ENCODE results near the gene SLC44A3. TPM values are rescaled to one million over a fixed set of nuclear protein-coding genes. Genes with fewer than 3 reads are reported as not detected.
A peak's percentile ranks its signal among the peaks of the same experiment; 100 is the strongest.

SLC44A3 gene
- total RNA-seq, 2 experiments from 2014 or later: not detected

DNA sequence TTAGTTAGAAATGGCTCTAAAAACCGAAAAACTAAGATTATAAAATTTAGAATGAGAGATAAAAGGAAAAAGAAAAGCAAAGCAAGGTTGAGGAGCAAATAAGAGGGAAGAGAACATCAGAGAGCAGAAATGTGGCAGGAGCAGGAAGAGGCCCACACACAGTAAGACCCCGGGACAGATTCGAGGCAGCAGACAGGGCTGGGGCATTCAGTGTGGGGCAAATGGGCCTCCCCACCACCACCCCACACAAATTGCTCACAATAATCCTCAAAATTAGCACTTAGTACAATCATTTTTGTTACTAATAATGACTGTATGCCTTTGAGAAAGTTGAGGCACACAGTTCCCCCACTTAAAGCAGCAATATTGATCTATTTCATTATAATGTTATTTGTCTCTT lies 17.1 kb upstream of the SLC44A3 start:
- intact Hi-C loops (cut with DNase I, micrococcal nuclease): loop anchor here in 1 of 2 experiments (10.0 kb wide), 1 partner anchor 278 kb away; no protein-coding TSS in a partner anchor
- DNase-seq: no peak
- H3K27me3 Mint-ChIP-seq: peaks cover 4% of the 10 kb centered on the region
- no peak for ATAC-seq
- no peak overlapping the region for H3K27ac Mint-ChIP-seq
- no peak overlapping the region for H3K4me3 Mint-ChIP-seq
- no peaks in the 10 kb centered on the region for H3K36me3 Mint-ChIP-seq (ENCODE audit: low read depth)
- peaks cover 13% of the 10 kb centered on the region for H3K4me1 Mint-ChIP-seq
- CTCF ChIA-PET: interaction anchor here (1.0 to 6.7 kb wide), 7 partner anchors 15 to 777 kb away, joined by 3 to 58 read pairs (median 4); no protein-coding TSS in a partner anchor
- POLR2A ChIA-PET: no interaction called here
- no peaks in the 10 kb centered on the region for H3K9me3 Mint-ChIP-seq (ENCODE audit: low read depth)

DNA sequence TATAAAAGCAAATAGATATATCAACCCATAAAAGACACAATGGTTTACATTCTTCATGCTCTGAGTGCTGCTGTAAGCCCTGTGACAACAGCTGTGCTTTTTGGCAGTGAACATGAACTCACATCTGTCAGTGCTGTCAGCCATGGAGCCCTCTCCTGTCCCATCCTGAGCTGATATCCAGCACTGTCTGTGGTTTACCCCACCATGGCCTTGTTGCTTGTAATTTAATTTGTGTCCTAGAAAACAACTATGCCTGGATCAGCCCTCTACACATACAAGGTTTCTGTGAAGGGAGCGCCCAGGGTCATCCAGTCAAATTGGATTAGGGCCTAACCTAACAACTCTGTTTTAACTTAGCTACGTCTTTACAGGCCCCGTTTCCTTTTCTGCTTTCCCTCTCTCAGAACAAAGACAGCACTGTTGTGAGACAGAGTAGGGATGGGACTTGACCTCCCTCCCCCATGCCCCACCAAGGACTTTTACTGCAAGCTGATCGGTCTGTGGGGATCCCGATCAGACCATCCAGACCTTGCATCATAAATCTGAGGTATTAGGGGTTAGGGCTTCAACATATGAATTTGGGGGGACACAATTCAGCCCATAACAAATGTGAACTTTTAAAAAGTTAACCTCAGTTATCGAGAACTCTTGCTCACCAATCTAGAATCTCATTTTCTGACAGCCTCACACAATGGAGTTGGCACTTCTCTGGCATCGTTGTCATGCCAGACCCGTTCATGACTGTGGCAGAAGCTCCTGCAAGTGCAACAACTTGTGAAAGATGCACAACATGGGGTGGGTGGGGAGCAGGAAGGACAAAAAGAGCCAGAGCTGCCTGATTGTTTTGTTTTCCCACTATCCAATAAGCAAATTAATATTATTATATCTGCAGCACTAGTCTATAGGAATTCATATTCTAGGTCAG lies 16.4 kb upstream of the SLC44A3 start:
- no peak overlapping the region for H3K4me3 Mint-ChIP-seq
- no peaks in the 10 kb centered on the region for H3K36me3 Mint-ChIP-seq (ENCODE audit: low read depth)
- ChIA-PET POLR2A (no interaction called here), CTCF (interaction anchor here (0.8 to 6.7 kb wide), 12 partner anchors 31 to 744 kb away, joined by 3 to 58 read pairs (median 3); no protein-coding TSS in a partner anchor)
- peaks cover 13% of the 10 kb centered on the region for H3K4me1 Mint-ChIP-seq
- no peaks in the 10 kb centered on the region for H3K9me3 Mint-ChIP-seq (ENCODE audit: low read depth)
- H3K27ac Mint-ChIP-seq: no peak overlapping the region
- no peak for ATAC-seq
- DNase-seq: no peak
- peaks cover 4% of the 10 kb centered on the region for H3K27me3 Mint-ChIP-seq
- intact Hi-C loops (cut with DNase I, micrococcal nuclease): loop anchor here in 1 of 2 experiments (10.0 kb wide), 1 partner anchor 279 kb away; no protein-coding TSS in a partner anchor

DNA sequence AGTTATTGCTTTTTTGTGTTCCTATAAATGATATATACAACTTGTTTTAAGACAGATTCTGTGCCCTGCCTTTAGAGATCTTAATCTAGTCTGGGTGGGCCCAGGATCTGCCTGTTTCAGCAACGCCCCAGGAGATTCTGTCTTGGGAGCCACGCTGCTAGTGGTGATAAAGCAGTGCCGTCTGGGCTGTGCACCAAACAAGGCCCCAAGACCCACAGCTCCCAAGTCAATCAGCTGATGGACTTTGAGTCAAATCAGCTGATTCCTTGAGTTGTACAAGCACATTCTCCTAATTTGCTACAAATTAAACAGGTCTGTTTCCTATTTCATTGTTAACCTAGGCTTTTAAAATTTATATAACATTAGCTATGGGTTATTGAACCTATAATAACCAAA lies 15.7 kb upstream of the SLC44A3 start:
- intact Hi-C loops (cut with DNase I, micrococcal nuclease): loop anchor here in 1 of 2 experiments (10.0 kb wide), 1 partner anchor 280 kb away; no protein-coding TSS in a partner anchor
- ChIA-PET CTCF (interaction anchor here (0.6 to 6.7 kb wide), 13 partner anchors 31 to 779 kb away, joined by 3 to 58 read pairs (median 4); no protein-coding TSS in a partner anchor), POLR2A (no interaction called here)
- no peaks in the 10 kb centered on the region for H3K36me3 Mint-ChIP-seq (ENCODE audit: low read depth)
- no peaks in the 10 kb centered on the region for H3K9me3 Mint-ChIP-seq (ENCODE audit: low read depth)
- H3K27ac Mint-ChIP-seq: no peak overlapping the region
- no peak for ATAC-seq
- H3K4me1 Mint-ChIP-seq: peaks cover 13% of the 10 kb centered on the region
- no peak overlapping the region for H3K4me3 Mint-ChIP-seq
- DNase-seq: no peak
- H3K27me3 Mint-ChIP-seq: peaks cover 4% of the 10 kb centered on the region

DNA sequence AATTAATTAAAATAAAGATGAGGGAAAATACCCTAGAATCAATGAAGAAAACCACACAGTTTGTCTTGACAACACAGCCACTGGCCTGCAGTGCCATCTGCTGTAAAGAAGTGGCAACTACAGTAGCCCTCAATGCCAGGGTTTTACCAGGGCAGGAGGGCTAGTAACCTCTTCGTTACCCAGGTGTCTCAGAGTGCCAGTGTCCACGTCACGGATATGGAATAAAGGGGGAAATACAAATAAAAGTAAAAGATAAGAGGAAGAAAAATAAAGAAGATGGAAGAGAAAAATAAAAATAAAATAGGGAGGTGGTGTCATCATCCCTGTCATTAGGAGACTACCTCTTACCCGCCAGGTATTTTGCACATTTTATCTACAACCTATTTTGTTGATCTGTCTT lies 14.2 kb upstream of the SLC44A3 start:
- no peak overlapping the region for H3K27ac Mint-ChIP-seq
- H3K36me3 Mint-ChIP-seq (ENCODE audit: low read depth): no peaks in the 10 kb centered on the region
- intact Hi-C loops (cut with DNase I, micrococcal nuclease): loop anchor here (1.0 to 10.0 kb wide), 6 partner anchors 281 to 769 kb away; no protein-coding TSS in a partner anchor
- H3K4me3 Mint-ChIP-seq: no peak overlapping the region
- DNase-seq (peak; percentile 70), ATAC-seq (peak; percentile 68)
- H3K4me1 Mint-ChIP-seq: peaks cover 13% of the 10 kb centered on the region
- no peaks in the 10 kb centered on the region for H3K9me3 Mint-ChIP-seq (ENCODE audit: low read depth)
- H3K27me3 Mint-ChIP-seq: peaks cover 4% of the 10 kb centered on the region
- POLR2A ChIA-PET: no interaction called here
- CTCF ChIA-PET: interaction anchor here (0.7 to 6.7 kb wide), 15 partner anchors 7 to 780 kb away, joined by 3 to 58 read pairs (median 4); no protein-coding TSS in a partner anchor

DNA sequence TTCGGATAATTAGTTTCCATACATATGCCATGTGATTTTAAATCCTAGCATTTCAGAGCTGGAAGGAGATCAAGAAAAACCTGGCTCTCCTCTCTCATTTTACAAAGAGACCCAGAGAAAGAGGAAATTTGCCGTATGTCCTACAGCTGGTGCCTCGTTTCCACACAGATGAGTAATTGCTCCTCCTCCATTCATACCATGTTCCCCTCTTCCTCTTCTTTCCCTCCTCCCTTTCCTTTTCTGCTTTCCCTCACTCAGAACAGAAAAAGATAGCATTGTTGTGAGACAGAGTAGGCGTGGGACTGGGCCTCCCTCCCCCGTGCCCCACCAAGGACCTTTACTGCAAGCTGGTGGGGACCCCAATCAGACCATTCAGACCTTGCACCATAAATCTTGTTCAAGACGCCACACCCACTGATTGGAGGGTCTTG lies 13.7 kb upstream of the SLC44A3 start:
- ChIA-PET POLR2A (no interaction called here), CTCF (interaction anchor here (0.7 to 6.7 kb wide), 14 partner anchors 8 to 781 kb away, joined by 3 to 58 read pairs (median 4); no protein-coding TSS in a partner anchor)
- no peak overlapping the region for H3K4me3 Mint-ChIP-seq
- H3K4me1 Mint-ChIP-seq: peaks cover 12% of the 10 kb centered on the region
- DNase-seq (no peak), ATAC-seq (no peak)
- H3K27me3 Mint-ChIP-seq: peaks cover 4% of the 10 kb centered on the region
- H3K36me3 Mint-ChIP-seq (ENCODE audit: low read depth): no peaks in the 10 kb centered on the region
- H3K9me3 Mint-ChIP-seq (ENCODE audit: low read depth): no peaks in the 10 kb centered on the region
- intact Hi-C loops (cut with DNase I, micrococcal nuclease): loop anchor here (1.0 to 10.0 kb wide), 6 partner anchors 282 to 769 kb away; no protein-coding TSS in a partner anchor
- no peak overlapping the region for H3K27ac Mint-ChIP-seq

DNA sequence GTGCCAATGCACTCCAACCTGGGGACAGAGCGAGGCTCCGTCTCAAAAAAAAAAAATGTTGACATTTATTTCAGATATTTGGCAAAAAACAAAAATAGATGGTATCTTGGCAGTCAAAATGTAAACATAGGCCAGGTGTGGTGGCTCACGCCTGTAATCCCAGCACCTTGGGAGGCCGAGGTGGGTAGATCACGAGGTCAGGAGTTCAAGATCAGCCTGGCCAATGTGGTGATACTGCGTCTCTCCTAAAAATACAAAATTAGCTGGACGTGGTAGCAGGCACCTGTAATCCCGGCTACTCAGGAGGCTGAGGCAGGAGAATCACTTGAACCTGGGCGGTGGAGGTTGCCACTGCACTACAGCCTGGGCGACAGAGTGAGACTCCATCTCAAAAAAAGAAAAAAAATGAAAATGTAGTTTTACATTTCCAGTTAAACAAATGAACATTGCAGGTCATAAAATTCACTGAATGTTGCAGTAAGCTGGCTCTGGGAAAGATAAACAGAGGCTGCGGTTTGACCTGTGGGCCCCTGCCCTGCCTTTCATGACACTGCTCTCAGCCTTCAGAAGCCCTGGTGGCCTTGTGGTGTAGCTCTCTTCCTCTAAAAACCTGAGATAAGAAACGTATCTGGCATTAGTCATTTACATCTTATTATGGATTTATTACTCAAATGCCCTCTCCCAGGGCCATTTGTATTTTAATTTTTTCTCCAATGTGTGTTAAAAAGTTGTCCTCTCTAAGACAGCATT lies 12.2 kb upstream of the SLC44A3 start:
- DNase-seq (no peak), ATAC-seq (no peak)
- peaks cover 6% of the 10 kb centered on the region for H3K9me3 Mint-ChIP-seq (ENCODE audit: low read depth)
- H3K4me1 Mint-ChIP-seq: peaks cover 3% of the 10 kb centered on the region
- no peaks in the 10 kb centered on the region for H3K36me3 Mint-ChIP-seq (ENCODE audit: low read depth)
- H3K27me3 Mint-ChIP-seq: peaks cover 6% of the 10 kb centered on the region
- H3K27ac Mint-ChIP-seq: no peak overlapping the region
- intact Hi-C loops (cut with DNase I, micrococcal nuclease): loop anchor here (2.0 to 10.0 kb wide), 4 partner anchors 283 to 771 kb away; no protein-coding TSS in a partner anchor
- CTCF ChIA-PET: interaction anchor here (0.5 to 6.7 kb wide), 6 partner anchors 17 to 866 kb away, joined by 3 to 58 read pairs (median 4); no protein-coding TSS in a partner anchor
- no peak overlapping the region for H3K4me3 Mint-ChIP-seq
- POLR2A ChIA-PET: no interaction called here

DNA sequence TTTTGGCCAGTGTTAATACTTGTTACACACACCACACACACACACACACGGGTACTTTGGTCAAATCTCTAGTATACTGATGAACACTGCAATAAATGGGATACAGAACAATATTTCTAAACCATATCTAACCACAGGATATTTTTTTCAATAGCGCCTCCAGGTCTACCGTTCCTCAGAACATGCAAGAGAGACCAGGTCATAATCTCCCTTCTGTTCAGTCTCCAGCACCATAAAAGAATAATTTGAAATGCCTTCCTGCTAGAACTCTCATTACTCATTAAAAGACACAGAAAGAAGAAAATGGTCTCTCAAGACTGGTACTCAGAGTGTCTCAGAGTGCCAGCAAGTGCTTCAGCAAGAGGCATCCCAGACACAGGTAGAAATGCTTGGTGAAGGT lies 11.5 kb upstream of the SLC44A3 start:
- ATAC-seq: no peak
- CTCF ChIA-PET: interaction anchor here (0.9 to 6.7 kb wide), 2 partner anchors 18 to 327 kb away, joined by 3 to 58 read pairs; no protein-coding TSS in a partner anchor
- no peak for DNase-seq
- POLR2A ChIA-PET: no interaction called here
- intact Hi-C loops (cut with DNase I, micrococcal nuclease): loop anchor here (5.0 to 10.0 kb wide), 3 partner anchors 284 to 771 kb away; no protein-coding TSS in a partner anchor
- Mint-ChIP-seq H3K4me3 (no peak overlapping the region), H3K27me3 (peaks cover 8% of the 10 kb centered on the region), H3K4me1 (peaks cover 3% of the 10 kb centered on the region), H3K36me3 (ENCODE audit: low read depth) (no peaks in the 10 kb centered on the region), H3K9me3 (ENCODE audit: low read depth) (peaks cover 9% of the 10 kb centered on the region), H3K27ac (no peak overlapping the region)

DNA sequence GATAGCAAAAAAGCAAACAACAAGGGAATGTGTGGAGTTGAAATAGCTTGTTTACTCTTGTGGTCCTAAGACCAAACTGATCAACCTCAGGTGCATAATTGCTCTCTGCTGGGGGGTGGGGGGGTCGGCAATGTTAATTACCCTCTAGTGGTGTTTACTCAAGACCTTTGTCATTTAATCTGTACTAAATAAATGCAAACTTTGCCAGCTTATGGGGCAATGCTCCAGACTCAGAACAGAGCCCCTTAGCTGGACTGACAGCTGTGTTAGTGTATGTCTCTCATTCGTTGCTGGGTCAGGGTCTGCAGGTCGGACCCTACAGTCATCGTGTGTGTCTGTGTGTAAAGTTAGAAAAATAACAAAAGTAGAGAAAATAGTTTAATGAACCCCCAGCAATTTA lies 7.2 kb upstream of the SLC44A3 start:
- ATAC-seq: no peak
- DNase-seq: no peak
- Mint-ChIP-seq H3K4me1 (no peaks in the 10 kb centered on the region), H3K4me3 (no peak overlapping the region), H3K27ac (no peak overlapping the region), H3K36me3 (ENCODE audit: low read depth) (no peaks in the 10 kb centered on the region), H3K9me3 (ENCODE audit: low read depth) (peaks cover 15% of the 10 kb centered on the region), H3K27me3 (peaks cover 24% of the 10 kb centered on the region)
- ChIA-PET POLR2A (no interaction called here), CTCF (interaction anchor here (0.6 to 0.9 kb wide), 3 partner anchors 9 to 220 kb away, joined by 3 read pairs; no protein-coding TSS in a partner anchor)
- intact Hi-C loops (cut with DNase I, micrococcal nuclease): no loop called here

DNA sequence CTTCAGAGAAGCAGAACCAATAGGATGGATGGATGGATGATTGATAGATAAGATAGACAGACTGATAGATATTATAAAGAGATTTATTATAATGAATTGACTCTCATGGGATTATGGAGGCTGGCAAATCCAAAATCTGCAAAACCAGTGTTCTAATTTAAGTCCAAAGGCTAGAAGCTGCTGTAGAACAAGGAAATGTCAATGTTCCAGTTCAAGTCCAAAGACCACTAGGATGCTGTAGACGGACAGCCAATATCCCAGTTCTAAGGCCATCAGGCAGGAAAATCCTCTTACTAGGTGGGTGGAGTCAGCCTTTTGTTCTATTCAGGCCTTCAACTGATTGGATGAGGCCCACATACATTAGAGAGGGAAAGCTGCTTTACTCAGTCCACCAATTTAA lies 4.1 kb upstream of the SLC44A3 start:
- POLR2A ChIA-PET: no interaction called here
- no peak for ATAC-seq
- CTCF ChIA-PET: no interaction called here
- no peaks in the 10 kb centered on the region for H3K36me3 Mint-ChIP-seq (ENCODE audit: low read depth)
- H3K27me3 Mint-ChIP-seq: peaks cover 40% of the 10 kb centered on the region
- H3K4me1 Mint-ChIP-seq: no peaks in the 10 kb centered on the region
- H3K27ac Mint-ChIP-seq: no peak overlapping the region
- no peak overlapping the region for H3K4me3 Mint-ChIP-seq
- intact Hi-C loops (cut with DNase I, micrococcal nuclease): no loop called here
- H3K9me3 Mint-ChIP-seq (ENCODE audit: low read depth): peaks cover 15% of the 10 kb centered on the region
- no peak for DNase-seq

DNA sequence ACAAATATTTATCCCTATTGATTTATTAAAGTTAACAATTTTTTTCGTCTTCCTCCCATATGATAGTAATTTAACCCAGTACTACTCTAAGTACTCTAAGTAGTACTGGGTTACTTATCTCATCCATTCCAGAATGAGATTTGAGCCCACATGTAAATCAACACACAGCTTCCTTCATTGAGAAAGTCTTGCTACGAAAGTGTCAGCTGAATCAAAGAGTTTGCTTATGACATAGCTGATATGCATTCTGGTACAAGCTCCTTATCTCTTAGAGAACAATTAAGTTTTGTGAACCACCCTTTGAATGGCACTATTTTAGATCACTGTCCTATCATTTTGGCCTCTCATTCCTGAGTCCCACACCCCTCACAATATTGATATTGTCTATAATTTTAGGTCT lies 2.4 kb upstream of the SLC44A3 start:
- H3K27me3 Mint-ChIP-seq: peaks cover 46% of the 10 kb centered on the region
- H3K4me1 Mint-ChIP-seq: no peaks in the 10 kb centered on the region
- H3K36me3 Mint-ChIP-seq (ENCODE audit: low read depth): no peaks in the 10 kb centered on the region
- H3K9me3 Mint-ChIP-seq (ENCODE audit: low read depth): peaks cover 9% of the 10 kb centered on the region
- CTCF ChIA-PET: interaction anchor here (0.7 kb wide), 1 partner anchor 15 kb away, joined by 4 read pairs; no protein-coding TSS in a partner anchor
- H3K27ac Mint-ChIP-seq: no peak overlapping the region
- no peak overlapping the region for H3K4me3 Mint-ChIP-seq
- intact Hi-C loops (cut with DNase I, micrococcal nuclease): no loop called here
- POLR2A ChIA-PET: no interaction called here
- no peak for DNase-seq
- no peak for ATAC-seq

All from activated CD4-positive, alpha-beta T cell treated with anti-CD3 and anti-CD28 coated beads for 36 hours (primary cell).